Fibroblast of pulmonary artery (primary cell): ENCODE data around the gene ARRDC3.
"Not testable (repeated sequence)": the region's sequence is repeated elsewhere in the genome, so short reads cannot be mapped to it uniquely, and the experiment has no call there.

Source experiments
- DNase-seq: peaks from one replicate; pipeline ENCODE4 v3.0.0-alpha.2; 2010; ENCODE audit warnings: low read depth
- H3K4me3 ChIP-seq: replicated peaks from 2 replicates; pipeline ENCODE4 v1.5.1; 2011; ENCODE audit warnings: low read depth, mild to moderate bottlenecking, control low read depth, low read length, moderate library complexity
- CTCF ChIP-seq: IDR thresholded peaks from 2 replicates; pipeline ENCODE4 v1.5.1; 2011; ENCODE audit warnings: mild to moderate bottlenecking, control low read depth, low read length, inconsistent platforms; ENCODE audit errors: missing control alignments

ARRDC3 gene

GRCh38 chr5:91345461-91345860, 37.7 kb downstream of the ARRDC3 start:
- no peak overlapping the region for H3K4me3 ChIP-seq
- no peak for TF ChIP-seq CTCF

DNA sequence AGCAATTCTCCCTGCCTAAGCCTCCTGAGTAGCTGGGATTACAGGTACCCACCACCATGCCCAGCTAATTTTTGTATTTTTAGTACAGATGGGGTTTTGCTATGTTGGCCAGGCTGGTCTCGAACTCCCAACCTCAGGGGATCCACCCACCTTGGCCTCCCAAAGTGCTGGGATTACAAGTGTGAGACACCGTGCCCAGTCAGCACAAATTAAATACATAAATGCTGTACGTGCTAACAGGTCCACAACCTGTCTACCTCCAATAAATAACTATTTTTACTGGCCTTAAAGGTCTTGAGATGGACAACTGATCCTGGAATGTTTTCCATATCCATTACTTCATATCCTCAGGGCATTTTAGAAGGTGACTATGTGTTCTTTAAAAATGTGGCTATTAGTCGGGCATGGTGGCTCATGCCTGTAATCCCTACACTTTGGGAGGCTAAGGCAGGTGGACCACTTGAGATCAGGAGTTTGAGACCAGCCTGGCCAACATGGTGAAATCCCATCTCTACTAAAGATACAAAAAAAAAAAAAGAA, 38.4 kb downstream of the ARRDC3 start:
- not testable (repeated sequence) for H3K4me3 ChIP-seq, DNase-seq

More at GRCh38 chr5:91345461-91345860, 37.7 kb downstream of the ARRDC3 start:
- no peak for DNase-seq

DNA sequence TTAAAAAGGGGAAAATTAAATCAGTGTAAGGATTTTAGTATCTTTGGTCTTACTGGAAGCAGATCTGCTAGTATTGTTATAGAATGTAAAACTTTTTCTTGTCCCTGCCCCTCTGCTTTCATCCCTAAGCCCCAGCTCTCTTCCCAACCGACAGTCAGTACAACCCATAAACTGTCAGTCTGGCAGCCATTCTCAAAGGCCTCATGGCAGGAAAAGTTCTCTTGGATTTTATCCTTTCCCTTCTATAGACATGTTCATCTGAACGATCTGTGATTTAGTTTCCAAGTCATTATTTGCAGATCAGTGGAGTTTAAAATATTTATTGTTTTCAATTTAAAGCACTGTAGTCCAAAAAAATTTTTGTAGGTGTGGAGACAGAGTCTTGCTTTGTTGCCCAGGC, 39.2 kb downstream of the ARRDC3 start:
- H3K4me3 ChIP-seq = no peak overlapping the region
- TF ChIP-seq CTCF = no peak
- no peak for DNase-seq

- not testable (repeated sequence) for H3K4me3 ChIP-seq
Measured at GRCh38 chr5:91342931-91343330, 40.2 kb downstream of the ARRDC3 start.

GRCh38 chr5:91341154-91341553, 42.0 kb downstream of the ARRDC3 start:
- no peak for DNase-seq
- TF ChIP-seq CTCF = no peak
- H3K4me3 ChIP-seq = no peak overlapping the region

More at GRCh38 chr5:91342931-91343330, 40.2 kb downstream of the ARRDC3 start:
- DNase-seq = not testable (repeated sequence)

- H3K4me3 ChIP-seq = no peak overlapping the region
- TF ChIP-seq CTCF = no peak
- DNase-seq = no peak
Measured at GRCh38 chr5:91340532-91340931, 42.6 kb downstream of the ARRDC3 start.

- H3K4me3 ChIP-seq = no peak overlapping the region
- peak; percentile 56 for DNase-seq
- no peak for TF ChIP-seq CTCF
Measured at GRCh38 chr5:91339063-91339705, 43.9 kb downstream of the ARRDC3 start.
